ENCODE results near the gene PCDHGA7.
A peak's percentile ranks its signal among the peaks of the same experiment; 100 is the strongest.
"Not testable (repeated sequence)": the region's sequence is repeated elsewhere in the genome, so short reads cannot be mapped to it uniquely, and the experiment has no call there.

The PCDHGA7 gene

GRCh38 chr5:141417494-141418172, 35.1 kb downstream of the PCDHGA7 start, which contains the start of gene PCDHGB7:
Gene PCDHGB7, plus strand, starts transcription at chr5:141417677. Its CDS starts 183 bp downstream, at chr5:141417860.
- H3K4me1 ChIP-seq (ENCODE audit: control insufficient read depth, insufficient read depth, low read length); H3K9me3 ChIP-seq (ENCODE audit: control insufficient read depth, insufficient read depth, low read length); DNase-seq (ENCODE audit: low read depth, low spot score); H3K27ac ChIP-seq (ENCODE audit: low read length); H3K27me3 ChIP-seq (ENCODE audit: control insufficient read depth, insufficient read depth, low read length); H3K36me3 ChIP-seq (ENCODE audit: control insufficient read depth, insufficient read depth, low read length): not testable (repeated sequence)
- H3K4me3 ChIP-seq (ENCODE audit: low read length): peak within 1 kb of the TSS; percentile 71; the same call in 1 of the 2 replicates
- no CpG with 5 or more reads among the region's 47 CpGs for WGBS (ENCODE audit: insufficient coverage, insufficient read length)

- H3K9me3 ChIP-seq (ENCODE audit: control insufficient read depth, insufficient read depth, low read length): no peaks in the 10 kb centered on the region
These were observed 36.7 kb downstream of the PCDHGA7 start for GRCh38 chr5:141419074-141419880.

DNA sequence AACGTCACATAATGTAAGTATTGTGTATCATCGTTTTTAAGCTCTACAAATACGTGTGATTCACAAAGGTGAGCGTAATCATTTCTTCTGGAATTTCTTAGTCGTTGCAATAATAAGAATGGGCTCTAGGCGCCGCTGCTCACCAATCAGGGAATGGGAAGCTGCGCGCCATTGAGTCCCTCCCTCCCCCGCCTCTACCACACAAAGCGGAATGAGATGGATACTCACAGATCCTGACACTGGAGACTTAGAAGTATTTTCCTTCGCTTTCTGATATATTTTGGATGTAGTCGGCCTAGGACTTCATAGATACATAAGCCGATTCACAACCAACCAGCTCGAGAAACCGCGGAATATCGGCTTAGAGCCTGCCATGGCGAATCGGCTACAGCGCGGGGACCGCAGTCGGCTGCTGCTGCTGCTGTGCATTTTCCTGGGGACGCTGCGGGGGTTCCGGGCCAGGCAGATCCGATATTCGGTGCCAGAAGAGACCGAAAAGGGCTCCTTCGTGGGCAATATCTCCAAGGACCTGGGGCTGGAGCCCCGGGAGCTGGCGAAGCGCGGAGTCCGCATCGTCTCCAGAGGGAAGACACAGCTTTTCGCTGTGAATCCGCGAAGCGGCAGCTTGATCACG, 38.4 kb downstream of the PCDHGA7 start, which contains the start of gene PCDHGA11:
Gene PCDHGA11, plus strand, starts transcription at position 197 of the 634 bp plus-strand sequence. Its CDS starts 177 bp downstream, at position 374.
- WGBS (ENCODE audit: insufficient coverage, insufficient read length): no CpG with 5 or more reads among the region's 42 CpGs
- no peaks in the 10 kb centered on the region for H3K9me3 ChIP-seq (ENCODE audit: control insufficient read depth, insufficient read depth, low read length)
- no peak for DNase-seq (ENCODE audit: low read depth, low spot score)
- peak within 1 kb of the TSS; percentile 52; the same call in 1 of the 2 replicates for H3K4me3 ChIP-seq (ENCODE audit: low read length)
- H3K27me3 ChIP-seq (ENCODE audit: control insufficient read depth, insufficient read depth, low read length): no peaks in the 10 kb centered on the region
- no peak within 1 kb of the TSS for H3K27ac ChIP-seq (ENCODE audit: low read length)
- H3K4me1 ChIP-seq (ENCODE audit: control insufficient read depth, insufficient read depth, low read length): no peaks in the 10 kb centered on the region
- no peaks in the 10 kb centered on the region for H3K36me3 ChIP-seq (ENCODE audit: control insufficient read depth, insufficient read depth, low read length)

More at GRCh38 chr5:141419074-141419880, 36.7 kb downstream of the PCDHGA7 start:
- no peak overlapping the region for H3K4me3 ChIP-seq (ENCODE audit: low read length)
- no peaks in the 10 kb centered on the region for H3K4me1 ChIP-seq (ENCODE audit: control insufficient read depth, insufficient read depth, low read length)
- no peak for DNase-seq (ENCODE audit: low read depth, low spot score)
- no peak overlapping the region for H3K27ac ChIP-seq (ENCODE audit: low read length)
- H3K36me3 ChIP-seq (ENCODE audit: control insufficient read depth, insufficient read depth, low read length): no peaks in the 10 kb centered on the region
- no CpG with 5 or more reads among the region's 74 CpGs for WGBS (ENCODE audit: insufficient coverage, insufficient read length)
- H3K27me3 ChIP-seq (ENCODE audit: control insufficient read depth, insufficient read depth, low read length): no peaks in the 10 kb centered on the region

- no peaks in the 10 kb centered on the region for H3K27me3 ChIP-seq (ENCODE audit: control insufficient read depth, insufficient read depth, low read length)
- no CpG with 5 or more reads among the region's 13 CpGs for WGBS (ENCODE audit: insufficient coverage, insufficient read length)
- H3K27ac ChIP-seq (ENCODE audit: low read length): no peak overlapping the region
- no peaks in the 10 kb centered on the region for H3K9me3 ChIP-seq (ENCODE audit: control insufficient read depth, insufficient read depth, low read length)
- peak overlapping the region; percentile 52; the same call in 1 of the 2 replicates for H3K4me3 ChIP-seq (ENCODE audit: low read length)
- DNase-seq (ENCODE audit: low read depth, low spot score): no peak
- H3K4me1 ChIP-seq (ENCODE audit: control insufficient read depth, insufficient read depth, low read length): no peaks in the 10 kb centered on the region
- H3K36me3 ChIP-seq (ENCODE audit: control insufficient read depth, insufficient read depth, low read length): no peaks in the 10 kb centered on the region
These were observed 38.9 kb downstream of the PCDHGA7 start for GRCh38 chr5:141421489-141421855.

DNA sequence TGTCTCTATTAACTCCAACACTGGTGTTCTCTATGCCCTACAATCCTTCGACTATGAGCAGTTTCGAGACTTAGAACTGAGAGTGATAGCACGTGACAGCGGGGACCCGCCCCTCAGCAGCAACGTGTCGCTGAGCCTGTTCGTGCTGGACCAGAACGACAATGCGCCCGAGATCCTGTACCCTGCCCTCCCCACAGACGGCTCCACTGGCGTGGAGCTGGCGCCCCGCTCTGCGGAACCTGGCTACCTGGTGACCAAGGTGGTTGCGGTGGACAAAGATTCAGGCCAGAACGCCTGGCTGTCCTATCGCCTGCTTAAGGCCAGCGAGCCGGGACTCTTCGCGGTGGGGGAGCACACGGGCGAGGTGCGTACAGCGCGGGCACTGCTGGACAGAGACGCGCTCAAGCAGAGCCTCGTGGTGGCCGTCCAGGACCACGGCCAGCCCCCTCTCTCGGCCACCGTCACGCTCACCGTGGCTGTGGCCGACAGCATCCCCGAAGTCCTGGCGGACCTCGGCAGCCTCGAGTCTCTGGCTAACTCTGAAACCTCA, 40.3 kb downstream of the PCDHGA7 start:
- Histone ChIP-seq H3K36me3 (ENCODE audit: control insufficient read depth, insufficient read depth, low read length) (no peaks in the 10 kb centered on the region), H3K4me1 (ENCODE audit: control insufficient read depth, insufficient read depth, low read length) (no peaks in the 10 kb centered on the region), H3K27ac (ENCODE audit: low read length) (no peak overlapping the region), H3K9me3 (ENCODE audit: control insufficient read depth, insufficient read depth, low read length) (no peaks in the 10 kb centered on the region), H3K4me3 (ENCODE audit: low read length) (no peak overlapping the region), H3K27me3 (ENCODE audit: control insufficient read depth, insufficient read depth, low read length) (no peaks in the 10 kb centered on the region)
- DNase-seq (ENCODE audit: low read depth, low spot score): no peak
- no CpG with 5 or more reads among the region's 42 CpGs for WGBS (ENCODE audit: insufficient coverage, insufficient read length)

- no peaks in the 10 kb centered on the region for H3K27me3 ChIP-seq (ENCODE audit: control insufficient read depth, insufficient read depth, low read length)
- DNase-seq (ENCODE audit: low read depth, low spot score): no peak
- no peak overlapping the region for H3K4me3 ChIP-seq (ENCODE audit: low read length)
- WGBS (ENCODE audit: insufficient coverage, insufficient read length): no CpG with 5 or more reads among the region's 53 CpGs
- no peak overlapping the region for H3K27ac ChIP-seq (ENCODE audit: low read length)
- H3K36me3 ChIP-seq (ENCODE audit: control insufficient read depth, insufficient read depth, low read length): 0 out of 2 replicates have a peak, but pooled peaks cover 3% of the 10 kb centered on the region
- H3K9me3 ChIP-seq (ENCODE audit: control insufficient read depth, insufficient read depth, low read length): no peaks in the 10 kb centered on the region
- no peaks in the 10 kb centered on the region for H3K4me1 ChIP-seq (ENCODE audit: control insufficient read depth, insufficient read depth, low read length)
These were observed 45.4 kb downstream of the PCDHGA7 start for GRCh38 chr5:141427783-141428426.

GRCh38 chr5:141430332-141431113, 48.0 kb downstream of the PCDHGA7 start, which contains the start of gene PCDHGA12:
Gene PCDHGA12, plus strand, starts transcription at chr5:141430507. Its CDS starts 253 bp downstream, at chr5:141430760.
- no peak within 1 kb of the TSS for H3K4me3 ChIP-seq (ENCODE audit: low read length)
- H3K27me3 ChIP-seq (ENCODE audit: control insufficient read depth, insufficient read depth, low read length): no peaks in the 10 kb centered on the region
- 0 out of 2 replicates have a peak, but pooled peaks cover 3% of the 10 kb centered on the region for H3K36me3 ChIP-seq (ENCODE audit: control insufficient read depth, insufficient read depth, low read length)
- no peak for DNase-seq (ENCODE audit: low read depth, low spot score)
- H3K4me1 ChIP-seq (ENCODE audit: control insufficient read depth, insufficient read depth, low read length): no peaks in the 10 kb centered on the region
- no CpG with 5 or more reads among the region's 33 CpGs for WGBS (ENCODE audit: insufficient coverage, insufficient read length)
- no peaks in the 10 kb centered on the region for H3K9me3 ChIP-seq (ENCODE audit: control insufficient read depth, insufficient read depth, low read length)
- H3K27ac ChIP-seq (ENCODE audit: low read length): no peak within 1 kb of the TSS

GRCh38 chr5:141431286-141431685, 48.7 kb downstream of the PCDHGA7 start:
- Histone ChIP-seq H3K27ac (ENCODE audit: low read length) (no peak overlapping the region), H3K4me1 (ENCODE audit: control insufficient read depth, insufficient read depth, low read length) (no peaks in the 10 kb centered on the region), H3K9me3 (ENCODE audit: control insufficient read depth, insufficient read depth, low read length) (no peaks in the 10 kb centered on the region), H3K27me3 (ENCODE audit: control insufficient read depth, insufficient read depth, low read length) (no peaks in the 10 kb centered on the region), H3K4me3 (ENCODE audit: low read length) (no peak overlapping the region), H3K36me3 (ENCODE audit: control insufficient read depth, insufficient read depth, low read length) (0 out of 2 replicates have a peak, but pooled peaks cover 3% of the 10 kb centered on the region)
- WGBS (ENCODE audit: insufficient coverage, insufficient read length): no CpG with 5 or more reads among the region's 37 CpGs
- no peak for DNase-seq (ENCODE audit: low read depth, low spot score)

GRCh38 chr5:141432308-141432707, 49.8 kb downstream of the PCDHGA7 start:
- no CpG with 5 or more reads among the region's 38 CpGs for WGBS (ENCODE audit: insufficient coverage, insufficient read length)
- H3K27me3 ChIP-seq (ENCODE audit: control insufficient read depth, insufficient read depth, low read length); H3K36me3 ChIP-seq (ENCODE audit: control insufficient read depth, insufficient read depth, low read length); H3K27ac ChIP-seq (ENCODE audit: low read length); H3K4me3 ChIP-seq (ENCODE audit: low read length); H3K9me3 ChIP-seq (ENCODE audit: control insufficient read depth, insufficient read depth, low read length); H3K4me1 ChIP-seq (ENCODE audit: control insufficient read depth, insufficient read depth, low read length); DNase-seq (ENCODE audit: low read depth, low spot score): not testable (repeated sequence)
